ENCODE measurements around the gene KLF16.

Gene KLF16

GRCh38 chr19:1823539-1824251 is 39.7 kb downstream of the KLF16 start:
- no peak for DNase-seq (ENCODE audit: low read depth, low spot score)

GRCh38 chr19:1823020-1823419 is 40.4 kb downstream of the KLF16 start:
- no peak for DNase-seq (ENCODE audit: low read depth, low spot score)

GRCh38 chr19:1822210-1822609 is 41.2 kb downstream of the KLF16 start:
- no peak for DNase-seq (ENCODE audit: low read depth, low spot score)

GRCh38 chr19:1819341-1820255 is 43.8 kb downstream of the KLF16 start:
- DNase-seq (ENCODE audit: low read depth, low spot score), result no peak

GRCh38 chr19:1818549-1819195 is 44.7 kb downstream of the KLF16 start:
- DNase-seq (ENCODE audit: low read depth, low spot score), result no peak

- no peak for DNase-seq (ENCODE audit: low read depth, low spot score)
Measured at GRCh38 chr19:1817553-1818179, 45.7 kb downstream of the KLF16 start.

- DNase-seq (ENCODE audit: low read depth, low spot score), result no peak
Measured at GRCh38 chr19:1816530-1817298, 46.7 kb downstream of the KLF16 start.

- no peak for DNase-seq (ENCODE audit: low read depth, low spot score)
Measured at GRCh38 chr19:1815605-1816529, 47.5 kb downstream of the KLF16 start.

- no peak for DNase-seq (ENCODE audit: low read depth, low spot score)
Measured at GRCh38 chr19:1814833-1815604, 48.4 kb downstream of the KLF16 start.

- DNase-seq (ENCODE audit: low read depth, low spot score), result no peak
Measured at GRCh38 chr19:1814391-1814790, 49.0 kb downstream of the KLF16 start.

GRCh38 chr19:1813192-1814182 is 49.9 kb downstream of the KLF16 start:
- no peak for DNase-seq (ENCODE audit: low read depth, low spot score)

- DNase-seq (ENCODE audit: low read depth, low spot score), result peak; percentile 66
Measured at GRCh38 chr19:1812426-1813191, 50.8 kb downstream of the KLF16 start.

GRCh38 chr19:1811942-1812425 is 51.4 kb downstream of the KLF16 start, which contains the start of gene ATP8B3:
Gene ATP8B3 (minus strand): TSS chr19:1812276. CDS start chr19:1811736, 540 bp downstream.
- DNase-seq (ENCODE audit: low read depth, low spot score), result no peak

- no peak for DNase-seq (ENCODE audit: low read depth, low spot score)
Measured at GRCh38 chr19:1811472-1811894, 51.9 kb downstream of the KLF16 start.

GRCh38 chr19:1810439-1811160 is 52.8 kb downstream of the KLF16 start:
- DNase-seq (ENCODE audit: low read depth, low spot score), result no peak

GRCh38 chr19:1809678-1810077 is 53.7 kb downstream of the KLF16 start:
- DNase-seq (ENCODE audit: low read depth, low spot score), result no peak
